Rectal smooth muscle tissue (tissue), 1 donor: ENCODE data around the gene STARD3.
"Not testable (repeated sequence)": the region's sequence is repeated elsewhere in the genome, so short reads cannot be mapped to it uniquely, and the experiment has no call there.

ENCODE experiments used
- H3K27ac ChIP-seq: one replicate; pipeline ENCODE4 v1.7.0; 2013; ENCODE audit warnings: low read depth, low read length, inconsistent platforms
- H3K27me3 ChIP-seq: one replicate; pipeline ENCODE4 v1.7.0; 2013; ENCODE audit warnings: low read length; ENCODE audit not compliant: control insufficient read depth, insufficient read depth
- H3K36me3 ChIP-seq: one replicate; pipeline ENCODE4 v1.7.0; 2013; ENCODE audit warnings: low read length; ENCODE audit not compliant: control insufficient read depth, insufficient read depth
- H3K4me1 ChIP-seq: one replicate; pipeline ENCODE4 v1.7.0; 2013; ENCODE audit warnings: low read length; ENCODE audit not compliant: control insufficient read depth, insufficient read depth
- H3K4me3 ChIP-seq: one replicate; pipeline ENCODE4 v1.7.0; 2013; ENCODE audit warnings: low read length
- H3K9ac ChIP-seq: one replicate; pipeline ENCODE4 v1.7.0; 2013; ENCODE audit warnings: low read length

STARD3 gene

GRCh38 chr17:39706921-39707337 lies 70.0 kb downstream of the STARD3 start:
- no peak overlapping the region for H3K9ac ChIP-seq

GRCh38 chr17:39709319-39709997 lies 72.5 kb downstream of the STARD3 start:
- Histone ChIP-seq H3K36me3 (peaks cover 15% of the 10 kb centered on the region), H3K4me3 (no peak overlapping the region), H3K9ac (no peak overlapping the region), H3K27me3 (no peaks in the 10 kb centered on the region), H3K4me1 (peaks cover 3% of the 10 kb centered on the region), H3K27ac (no peak overlapping the region)

More at GRCh38 chr17:39706921-39707337, 70.0 kb downstream of the STARD3 start:
- H3K4me3 ChIP-seq: peak overlapping the region; percentile 6
- no peaks in the 10 kb centered on the region for H3K27me3 ChIP-seq
- H3K36me3 ChIP-seq: peaks cover 15% of the 10 kb centered on the region
- peaks cover 3% of the 10 kb centered on the region for H3K4me1 ChIP-seq
- H3K27ac ChIP-seq: no peak overlapping the region

GRCh38 chr17:39709998-39710964 lies 73.3 kb downstream of the STARD3 start:
- Histone ChIP-seq H3K36me3 (peaks cover 16% of the 10 kb centered on the region), H3K4me1 (no peaks in the 10 kb centered on the region), H3K9ac (no peak overlapping the region), H3K27me3 (no peaks in the 10 kb centered on the region), H3K27ac (no peak overlapping the region), H3K4me3 (no peak overlapping the region)

- H3K36me3 ChIP-seq: peaks cover 24% of the 10 kb centered on the region
- H3K27ac ChIP-seq, H3K9ac ChIP-seq, H3K27me3 ChIP-seq, H3K4me1 ChIP-seq, H3K4me3 ChIP-seq: not testable (repeated sequence)
These were observed 74.1 kb downstream of the STARD3 start for GRCh38 chr17:39711071-39711470.

GRCh38 chr17:39711851-39712250 lies 74.9 kb downstream of the STARD3 start:
- Histone ChIP-seq H3K36me3 (peaks cover 26% of the 10 kb centered on the region), H3K4me1 (no peaks in the 10 kb centered on the region)

More at GRCh38 chr17:39711851-39712250, 74.9 kb downstream of the STARD3 start:
- no peaks in the 10 kb centered on the region for H3K27me3 ChIP-seq
- H3K27ac ChIP-seq: no peak overlapping the region
- no peak overlapping the region for H3K9ac ChIP-seq
- H3K4me3 ChIP-seq: no peak overlapping the region
